ENCODE data around the gene NKAIN2.
"Not testable (repeated sequence)": the region's sequence is repeated elsewhere in the genome, so short reads cannot be mapped to it uniquely, and the experiment has no call there.

NKAIN2 gene

GRCh38 chr6:124008988-124009765 lies 205.5 kb downstream of the NKAIN2 start:
- Histone ChIP-seq H3K9me2 (replicated peaks; ENCODE audit: insufficient read depth, low read length) (0 out of 2 replicates have a peak, but pooled peaks cover 3% of the 10 kb centered on the region), H3K9ac (ENCODE audit: low read length) (no peak overlapping the region), H2AFZ (ENCODE audit: low read depth, low read length, severe bottlenecking) (no peak overlapping the region), H3F3A (ENCODE audit: insufficient read depth) (no peaks in the 10 kb centered on the region), H3K27ac (ENCODE audit: low read depth, low read length) (no peak overlapping the region), H3K36me3 (ENCODE audit: low read length) (no peaks in the 10 kb centered on the region), H4K20me1 (ENCODE audit: low read depth, low read length) (no peaks in the 10 kb centered on the region), H3K79me2 (ENCODE audit: insufficient read depth, low read length) (no peaks in the 10 kb centered on the region), H3K4me2 (ENCODE audit: low read depth, low read length, poor library complexity, severe bottlenecking) (no peak overlapping the region), H3K4me3 (ENCODE audit: insufficient read depth, low read length, poor library complexity, severe bottlenecking) (no peak overlapping the region), H3K9me3 (ENCODE audit: insufficient read depth, low read length) (no peaks in the 10 kb centered on the region), H3K27me3 (ENCODE audit: low read length) (no peaks in the 10 kb centered on the region)
- no peak for TF ChIP-seq EZH2phosphoT487 (conservative IDR thresholded peaks at IDR 0.05; ENCODE audit: low read length)
- TF ChIP-seq, protein P1, sequence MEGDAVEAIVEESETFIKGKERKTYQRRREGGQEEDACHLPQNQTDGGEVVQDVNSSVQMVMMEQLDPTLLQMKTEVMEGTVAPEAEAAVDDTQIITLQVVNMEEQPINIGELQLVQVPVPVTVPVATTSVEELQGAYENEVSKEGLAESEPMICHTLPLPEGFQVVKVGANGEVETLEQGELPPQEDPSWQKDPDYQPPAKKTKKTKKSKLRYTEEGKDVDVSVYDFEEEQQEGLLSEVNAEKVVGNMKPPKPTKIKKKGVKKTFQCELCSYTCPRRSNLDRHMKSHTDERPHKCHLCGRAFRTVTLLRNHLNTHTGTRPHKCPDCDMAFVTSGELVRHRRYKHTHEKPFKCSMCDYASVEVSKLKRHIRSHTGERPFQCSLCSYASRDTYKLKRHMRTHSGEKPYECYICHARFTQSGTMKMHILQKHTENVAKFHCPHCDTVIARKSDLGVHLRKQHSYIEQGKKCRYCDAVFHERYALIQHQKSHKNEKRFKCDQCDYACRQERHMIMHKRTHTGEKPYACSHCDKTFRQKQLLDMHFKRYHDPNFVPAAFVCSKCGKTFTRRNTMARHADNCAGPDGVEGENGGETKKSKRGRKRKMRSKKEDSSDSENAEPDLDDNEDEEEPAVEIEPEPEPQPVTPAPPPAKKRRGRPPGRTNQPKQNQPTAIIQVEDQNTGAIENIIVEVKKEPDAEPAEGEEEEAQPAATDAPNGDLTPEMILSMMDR (IDR thresholded peaks at IDR 0.05; ENCODE audit: insufficient read depth, low read length, poor library complexity, severe bottlenecking) = no peak

GRCh38 chr6:124010574-124010973 lies 206.9 kb downstream of the NKAIN2 start:
- H3K4me2 ChIP-seq (ENCODE audit: low read depth, low read length, poor library complexity, severe bottlenecking) = no peak overlapping the region
- no peak overlapping the region for H3K27ac ChIP-seq (ENCODE audit: low read depth, low read length)

DNA sequence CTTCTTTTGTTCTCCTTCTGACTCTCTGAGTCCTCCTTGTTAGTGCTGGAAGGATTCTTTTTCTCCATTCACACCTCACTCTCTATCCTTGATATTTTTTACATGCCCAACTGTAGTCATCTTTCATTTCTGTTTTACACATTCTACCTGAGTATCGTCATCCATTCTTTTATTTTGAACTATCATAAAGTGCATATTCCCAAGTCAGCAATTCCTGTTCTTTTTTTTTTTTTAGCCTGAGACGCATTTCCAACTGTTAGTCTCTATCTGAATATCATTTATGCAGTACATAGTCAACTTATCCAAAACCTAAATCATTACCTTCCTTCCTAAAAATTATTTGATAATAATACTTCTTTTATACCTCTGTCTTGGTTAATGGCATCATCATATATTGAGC lies 207.5 kb downstream of the NKAIN2 start:
- Histone ChIP-seq H3K36me3 (ENCODE audit: low read length) (no peaks in the 10 kb centered on the region), H3K9me3 (ENCODE audit: insufficient read depth, low read length) (no peaks in the 10 kb centered on the region), H3F3A (ENCODE audit: insufficient read depth) (no peaks in the 10 kb centered on the region), H3K27ac (ENCODE audit: low read depth, low read length) (no peak overlapping the region), H3K9ac (ENCODE audit: low read length) (no peak overlapping the region), H3K4me2 (ENCODE audit: low read depth, low read length, poor library complexity, severe bottlenecking) (no peak overlapping the region), H2AFZ (ENCODE audit: low read depth, low read length, severe bottlenecking) (no peak overlapping the region), H3K27me3 (ENCODE audit: low read length) (no peaks in the 10 kb centered on the region), H4K20me1 (ENCODE audit: low read depth, low read length) (no peaks in the 10 kb centered on the region), H3K79me2 (ENCODE audit: insufficient read depth, low read length) (no peaks in the 10 kb centered on the region), H3K9me2 (replicated peaks; ENCODE audit: insufficient read depth, low read length) (0 out of 2 replicates have a peak, but pooled peaks cover 3% of the 10 kb centered on the region), H3K4me3 (ENCODE audit: insufficient read depth, low read length, poor library complexity, severe bottlenecking) (no peak overlapping the region)
- TF ChIP-seq, protein P1 (IDR thresholded peaks at IDR 0.05; ENCODE audit: insufficient read depth, low read length, poor library complexity, severe bottlenecking) = no peak
- TF ChIP-seq EZH2phosphoT487 (conservative IDR thresholded peaks at IDR 0.05; ENCODE audit: low read length) = no peak

More at GRCh38 chr6:124010574-124010973, 206.9 kb downstream of the NKAIN2 start:
- Histone ChIP-seq H2AFZ (ENCODE audit: low read depth, low read length, severe bottlenecking) (no peak overlapping the region), H3K79me2 (ENCODE audit: insufficient read depth, low read length) (no peaks in the 10 kb centered on the region), H3K4me3 (ENCODE audit: insufficient read depth, low read length, poor library complexity, severe bottlenecking) (no peak overlapping the region), H3K9me3 (ENCODE audit: insufficient read depth, low read length) (no peaks in the 10 kb centered on the region), H3K36me3 (ENCODE audit: low read length) (no peaks in the 10 kb centered on the region), H3K9me2 (replicated peaks; ENCODE audit: insufficient read depth, low read length) (0 out of 2 replicates have a peak, but pooled peaks cover 3% of the 10 kb centered on the region), H3F3A (ENCODE audit: insufficient read depth) (no peaks in the 10 kb centered on the region), H3K27me3 (ENCODE audit: low read length) (no peaks in the 10 kb centered on the region), H3K9ac (ENCODE audit: low read length) (no peak overlapping the region), H4K20me1 (ENCODE audit: low read depth, low read length) (no peaks in the 10 kb centered on the region)
- TF ChIP-seq, protein P1 (IDR thresholded peaks at IDR 0.05; ENCODE audit: insufficient read depth, low read length, poor library complexity, severe bottlenecking) = no peak
- no peak for TF ChIP-seq EZH2phosphoT487 (conservative IDR thresholded peaks at IDR 0.05; ENCODE audit: low read length)

- not testable (repeated sequence) for H3K36me3 ChIP-seq (ENCODE audit: low read length); H3K9me3 ChIP-seq (ENCODE audit: insufficient read depth, low read length); H3K4me3 ChIP-seq (ENCODE audit: insufficient read depth, low read length, poor library complexity, severe bottlenecking); H3K27me3 ChIP-seq (ENCODE audit: low read length); H3K4me2 ChIP-seq (ENCODE audit: low read depth, low read length, poor library complexity, severe bottlenecking); H3K9me2 ChIP-seq (replicated peaks; ENCODE audit: insufficient read depth, low read length); H3F3A ChIP-seq (ENCODE audit: insufficient read depth); H3K79me2 ChIP-seq (ENCODE audit: insufficient read depth, low read length); H4K20me1 ChIP-seq (ENCODE audit: low read depth, low read length); H2AFZ ChIP-seq (ENCODE audit: low read depth, low read length, severe bottlenecking); H3K27ac ChIP-seq (ENCODE audit: low read depth, low read length); H3K9ac ChIP-seq (ENCODE audit: low read length)
Measured at GRCh38 chr6:124022051-124022450, 218.4 kb downstream of the NKAIN2 start.
